GM10847 (cell line): ENCODE results near the gene SLC34A3.

Source experiments
- POLR2A ChIP-seq: IDR thresholded peaks from 2 replicates; pipeline ENCODE4 v1.6.1; 2011; ENCODE audit not compliant: insufficient read length; ENCODE audit errors: extremely low read depth

Gene SLC34A3

DNA sequence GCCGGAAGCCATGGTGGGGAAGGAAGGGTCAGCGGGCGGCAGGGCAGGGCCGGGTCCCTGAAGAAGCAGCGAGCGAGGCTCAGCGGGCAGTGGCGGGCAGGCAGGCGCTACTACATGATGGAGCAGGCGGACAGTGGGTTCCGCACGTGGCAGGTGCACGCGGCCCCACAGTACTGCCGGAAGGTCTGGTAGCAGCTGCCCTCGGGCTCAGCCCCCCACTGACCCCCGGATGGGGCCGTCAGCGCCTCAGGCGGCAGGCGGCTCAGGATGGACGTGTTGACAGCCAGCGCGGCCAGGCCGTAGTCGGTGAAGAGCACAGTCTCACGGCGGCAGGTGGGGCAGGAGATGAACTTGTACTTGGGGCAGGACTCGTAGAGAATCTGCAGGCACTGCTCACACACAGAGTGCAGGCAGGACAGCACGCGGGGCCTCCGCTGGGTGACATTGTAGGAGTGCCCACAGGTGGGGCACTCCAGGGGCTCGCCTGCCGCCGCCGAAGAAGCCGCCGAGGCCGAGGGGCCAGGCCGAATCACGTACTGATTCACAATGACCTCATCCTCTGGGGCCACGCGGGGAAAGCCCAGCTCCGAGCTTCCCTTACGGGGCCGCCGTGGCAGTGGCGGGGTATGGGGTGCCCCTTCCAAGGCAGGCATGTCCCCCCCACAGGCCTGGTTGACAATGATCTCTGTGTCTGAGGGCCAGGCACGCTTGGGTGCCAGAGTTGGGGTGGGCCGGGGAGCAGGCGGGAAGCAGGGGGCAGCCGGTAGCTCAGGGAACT lies 10.2 kb upstream of the SLC34A3 start:
- no peak for TF ChIP-seq POLR2A

- TF ChIP-seq POLR2A: no peak
Observed at GRCh38 chr9:137221095-137221505, 9.6 kb upstream of the SLC34A3 start.

DNA sequence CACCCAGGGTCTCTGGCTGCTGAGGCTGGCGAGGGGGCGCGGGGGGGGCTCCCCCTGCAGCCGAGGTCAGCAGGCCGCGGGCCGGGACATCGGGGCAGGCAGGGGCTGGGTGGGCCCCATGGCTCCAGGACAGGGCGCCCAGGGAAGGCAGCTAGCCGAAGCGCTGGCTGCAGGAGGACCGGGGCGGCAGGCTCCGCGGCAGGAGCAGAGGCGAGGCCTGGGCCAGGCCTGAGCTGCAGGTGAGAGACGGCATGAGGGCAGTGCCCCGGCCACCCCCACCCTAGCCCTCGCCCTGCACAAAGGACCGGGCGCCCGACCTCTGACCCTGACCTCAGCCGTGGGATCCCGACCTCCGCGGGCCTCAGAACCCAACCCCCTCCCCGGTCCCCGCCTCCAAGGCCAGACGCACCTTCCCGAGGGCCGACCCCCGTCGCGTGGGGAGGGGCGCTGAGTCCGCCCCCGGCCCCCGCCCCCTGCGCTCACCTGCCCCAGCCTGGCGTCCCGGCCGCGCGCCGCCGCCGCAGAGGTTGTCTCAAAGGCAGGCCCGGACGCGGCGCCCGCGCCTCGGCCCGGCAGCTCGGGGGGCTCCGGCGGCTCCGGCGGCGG lies 9.1 kb upstream of the SLC34A3 start:
- TF ChIP-seq POLR2A: no peak

GRCh38 chr9:137222190-137223077 lies 8.3 kb upstream of the SLC34A3 start, which contains the start of gene RNF208:
Gene RNF208 (minus strand): TSS chr9:137222240. CDS start chr9:137221212, 1,028 bp downstream.
- TF ChIP-seq POLR2A: no peak

DNA sequence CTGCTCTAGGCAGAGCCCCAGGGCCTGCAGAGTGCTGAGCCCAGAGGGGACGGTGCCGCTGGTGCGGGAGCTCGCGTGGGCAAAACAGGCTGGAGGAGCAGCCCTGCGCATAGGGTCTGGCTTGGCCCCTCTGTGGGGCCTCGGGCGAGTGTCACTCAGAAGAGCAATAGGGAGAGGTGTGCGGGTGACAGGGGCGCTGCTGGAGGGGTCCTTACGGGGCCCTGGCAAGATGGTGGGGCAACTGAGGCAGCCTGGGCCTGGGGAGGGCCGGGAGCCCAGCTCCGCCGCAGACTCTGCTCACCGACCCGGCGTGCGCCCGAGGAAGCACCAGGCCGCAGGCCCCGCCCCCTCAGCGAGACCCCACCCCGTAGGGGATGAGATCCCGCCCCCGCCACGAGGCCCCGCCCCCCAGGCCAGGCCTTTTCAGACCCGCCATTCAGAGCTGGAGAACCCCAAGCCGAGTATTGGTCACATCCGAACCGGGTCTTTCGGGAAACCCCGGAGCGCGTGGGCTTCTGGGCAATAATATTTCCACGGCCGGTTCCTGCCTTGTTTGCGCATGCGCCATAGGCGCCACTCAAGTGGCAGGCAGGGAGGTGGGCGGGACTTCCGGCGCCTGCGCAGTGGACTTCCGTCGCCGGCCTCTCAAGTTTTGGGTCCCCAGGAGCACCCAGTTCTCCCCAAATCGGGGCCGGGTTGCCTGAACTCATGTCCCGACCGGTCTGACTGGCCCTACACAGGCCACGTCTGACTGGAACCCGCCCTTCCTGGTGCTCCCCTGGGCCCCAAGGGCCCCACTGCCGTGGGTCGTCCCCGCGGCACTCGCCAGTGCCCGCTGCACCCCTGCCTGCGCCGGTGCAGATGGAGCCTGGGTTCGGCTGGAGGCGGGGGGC lies 7.4 kb upstream of the SLC34A3 start:
- peak; percentile 77 for TF ChIP-seq POLR2A

DNA sequence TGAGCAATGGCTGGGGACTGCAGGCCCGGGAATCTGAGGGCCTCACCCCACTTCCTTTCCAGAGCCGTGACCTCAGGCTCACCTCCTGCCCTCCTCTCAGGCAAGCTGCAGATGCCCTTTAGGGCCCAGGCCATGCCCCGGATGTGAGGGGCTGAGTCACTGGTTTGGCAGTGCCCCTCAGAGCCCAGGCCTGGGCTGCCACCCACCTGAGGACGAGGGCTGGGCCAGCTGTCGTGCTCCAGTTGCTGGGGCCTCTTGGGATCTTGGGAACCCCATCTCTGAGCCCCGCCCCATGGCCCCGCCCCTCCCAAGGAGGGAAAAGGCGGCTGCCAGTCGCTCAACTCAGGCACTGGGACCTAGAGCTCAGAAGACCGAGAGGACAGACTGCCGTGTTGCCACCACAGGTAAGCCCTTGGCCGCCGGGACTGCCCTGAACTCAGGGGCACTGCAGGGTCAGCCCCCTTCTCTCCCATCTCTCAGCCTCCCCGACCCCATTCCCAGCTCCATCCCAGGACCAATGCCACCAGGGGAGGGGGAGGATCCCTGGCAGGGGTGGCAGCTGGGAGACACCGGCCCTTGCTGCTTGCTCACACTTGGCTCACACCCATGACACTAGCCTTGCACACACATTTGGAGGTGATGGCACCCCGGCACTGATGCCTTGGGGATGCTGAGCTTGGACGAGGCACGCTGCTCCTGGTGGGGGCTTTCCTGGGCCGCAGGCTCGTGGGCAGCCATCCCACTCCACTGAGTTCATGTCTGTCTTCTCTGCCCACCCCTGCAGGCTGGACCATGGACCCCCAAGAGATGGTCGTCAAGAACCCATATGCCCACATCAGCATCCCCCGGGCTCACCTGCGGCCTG lies 5.6 kb upstream of the SLC34A3 start, which contains the start of gene CYSRT1:
CYSRT1 (plus strand) TSS at position 345 of the 865 bp plus-strand sequence; CDS start at position 793, 448 bp downstream.
- no peak for TF ChIP-seq POLR2A

DNA sequence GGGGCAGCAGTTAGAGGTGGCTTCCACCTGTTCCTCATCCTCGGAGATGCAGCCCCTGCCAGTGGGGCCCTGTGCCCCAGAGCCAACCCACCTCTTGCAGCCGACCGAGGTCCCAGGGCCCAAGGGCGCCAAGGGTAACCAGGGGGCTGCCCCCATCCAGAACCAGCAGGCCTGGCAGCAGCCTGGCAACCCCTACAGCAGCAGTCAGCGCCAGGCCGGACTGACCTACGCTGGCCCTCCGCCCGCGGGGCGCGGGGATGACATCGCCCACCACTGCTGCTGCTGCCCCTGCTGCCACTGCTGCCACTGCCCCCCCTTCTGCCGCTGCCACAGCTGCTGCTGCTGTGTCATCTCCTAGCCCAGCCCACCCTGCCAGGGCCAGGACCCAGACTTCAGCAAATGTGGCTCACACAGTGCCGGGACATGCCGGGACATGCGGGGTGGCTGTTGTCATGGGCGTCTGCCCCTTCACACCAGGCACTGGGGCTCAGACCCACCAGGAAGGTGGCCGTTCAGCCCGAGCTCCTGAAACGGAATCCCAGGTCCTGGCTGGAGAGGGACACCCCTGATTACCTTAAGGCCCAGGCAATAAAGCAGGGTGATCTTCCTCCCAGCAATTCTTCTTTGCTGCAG lies 4.9 kb upstream of the SLC34A3 start:
- no peak for TF ChIP-seq POLR2A

DNA sequence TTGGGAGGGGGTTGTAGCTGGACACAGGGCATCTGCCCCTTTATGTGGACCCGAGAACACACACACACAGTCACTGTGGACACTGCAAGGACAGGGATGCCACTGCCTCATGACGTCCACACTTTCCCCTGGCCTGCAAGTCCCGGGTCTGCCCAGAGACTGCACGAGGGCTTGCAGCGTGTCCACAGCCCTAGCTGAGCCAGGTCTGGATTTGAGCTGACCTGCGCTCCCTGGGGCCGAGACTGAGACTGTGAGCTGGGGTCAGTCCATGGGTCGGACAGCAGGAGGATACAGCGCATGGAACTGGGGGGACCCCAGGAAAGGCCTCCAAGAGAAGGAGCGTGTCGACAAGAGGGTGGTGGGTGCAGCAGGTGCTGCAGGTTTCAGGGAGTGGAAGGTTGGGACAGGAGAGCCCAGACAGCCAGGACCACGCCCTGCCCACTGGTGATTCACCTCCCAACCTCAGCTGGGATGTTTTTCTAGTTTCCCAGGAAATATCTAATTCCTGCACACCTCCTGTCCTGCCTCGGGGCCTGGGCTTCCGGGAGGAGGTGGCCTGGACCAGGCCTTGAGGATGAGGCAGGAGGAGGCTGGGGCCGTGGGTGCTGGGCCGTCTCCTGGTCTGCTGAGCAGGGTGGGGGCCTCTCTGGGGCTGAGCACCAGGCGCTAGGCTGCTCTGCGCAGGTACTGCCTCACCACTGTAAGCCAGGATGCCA lies 4.2 kb upstream of the SLC34A3 start:
- TF ChIP-seq POLR2A: no peak

DNA sequence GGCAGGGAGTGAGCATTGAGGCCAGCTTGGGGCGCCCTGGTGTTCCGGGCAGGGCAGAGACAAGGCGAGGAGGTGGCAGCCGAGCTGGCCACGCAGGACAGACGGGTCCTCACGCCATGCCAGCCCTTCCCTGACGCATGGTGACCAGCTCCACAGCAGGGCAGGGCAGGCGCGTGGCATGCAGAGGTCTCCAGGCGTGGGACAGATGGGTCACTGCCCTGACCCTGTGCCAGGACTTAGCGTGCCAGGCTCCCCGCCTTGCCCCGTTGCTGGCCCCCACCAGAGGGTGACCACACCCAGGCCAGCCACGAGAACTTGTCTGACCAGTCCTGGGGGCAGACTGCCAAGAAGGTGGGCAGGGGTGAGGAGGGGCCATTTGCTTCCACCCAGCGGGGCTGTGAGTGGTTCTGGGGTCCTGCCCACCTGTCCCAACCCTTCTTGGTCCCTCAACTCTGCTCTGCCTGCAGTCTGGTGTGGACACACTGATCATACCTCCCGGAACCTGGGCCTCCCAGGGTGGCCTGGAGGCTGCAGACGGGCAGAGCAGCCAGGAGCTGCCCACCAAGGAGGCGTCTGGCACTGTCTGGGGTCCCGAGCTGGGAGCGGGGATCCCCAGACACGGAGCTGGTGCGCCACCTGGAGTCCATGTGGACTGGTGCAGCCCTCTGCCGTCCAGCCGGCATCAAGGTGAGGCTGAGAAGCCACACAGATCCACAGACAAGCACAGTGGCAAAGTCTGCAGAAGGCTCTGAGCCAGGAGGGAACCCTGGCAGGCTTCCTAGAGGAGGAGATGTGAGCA lies 3.4 kb upstream of the SLC34A3 start, which contains the start of gene RNF224:
RNF224 (plus strand) TSS at position 449 of the 799 bp plus-strand sequence. CDS start 834 bp downstream, outside the sequence.
- no peak for TF ChIP-seq POLR2A

DNA sequence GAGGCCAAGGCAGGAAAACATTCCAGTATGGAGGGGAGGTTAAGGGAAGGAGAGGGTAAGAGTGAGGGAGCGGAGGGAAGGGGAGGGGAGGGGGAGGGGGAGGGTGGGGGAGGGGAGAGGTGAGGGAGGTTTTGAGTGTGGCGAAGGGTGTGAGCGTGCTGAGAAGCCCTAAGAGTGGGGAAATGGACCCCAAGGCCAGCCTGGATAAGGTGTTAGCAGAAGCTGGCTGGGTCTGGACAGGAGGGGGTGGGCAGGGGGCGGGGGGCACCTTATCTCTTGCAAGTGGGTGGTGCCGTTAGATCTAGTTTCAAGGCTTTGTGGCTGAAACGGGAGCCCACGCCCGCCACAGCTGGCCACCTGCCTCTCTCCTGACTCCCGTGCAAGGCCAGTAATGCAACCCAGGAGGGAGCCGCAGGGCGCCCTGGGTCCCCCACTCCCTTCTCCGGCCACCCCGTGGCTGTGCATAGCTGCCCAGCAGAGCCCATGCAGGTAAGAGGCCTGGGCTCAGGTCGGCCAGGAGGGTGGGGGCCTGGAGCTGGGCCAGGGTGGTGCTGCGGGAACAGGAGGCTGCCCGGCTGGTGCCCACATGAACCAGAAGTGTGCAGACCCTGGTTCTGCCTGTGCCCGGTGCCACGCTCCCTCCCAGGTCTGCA lies 2.7 kb upstream of the SLC34A3 start:
- no peak for TF ChIP-seq POLR2A

GRCh38 chr9:137228506-137228967 lies 2.2 kb upstream of the SLC34A3 start:
- no peak for TF ChIP-seq POLR2A
